Fibroblast of skin of scalp (primary cell): Measurements from ENCODE around the gene LRRC19. TPM values are rescaled to one million over a fixed set of nuclear protein-coding genes. Genes with fewer than 3 reads are reported as not detected.

Source experiments
- DNase-seq: peaks from one replicate; pipeline ENCODE4 v3.0.0-alpha.2; 2013
- polyA plus RNA-seq, 2 experiments: library from polyadenylated mRNA; unstranded; fragments of 120-200 nt; gene quantifications; one replicate each; pipeline ENCODE4 v1.2.1, GENCODE V29; 2013; ENCODE audit not compliant: insufficient read length in 2 of 2

LRRC19 gene, protein sequence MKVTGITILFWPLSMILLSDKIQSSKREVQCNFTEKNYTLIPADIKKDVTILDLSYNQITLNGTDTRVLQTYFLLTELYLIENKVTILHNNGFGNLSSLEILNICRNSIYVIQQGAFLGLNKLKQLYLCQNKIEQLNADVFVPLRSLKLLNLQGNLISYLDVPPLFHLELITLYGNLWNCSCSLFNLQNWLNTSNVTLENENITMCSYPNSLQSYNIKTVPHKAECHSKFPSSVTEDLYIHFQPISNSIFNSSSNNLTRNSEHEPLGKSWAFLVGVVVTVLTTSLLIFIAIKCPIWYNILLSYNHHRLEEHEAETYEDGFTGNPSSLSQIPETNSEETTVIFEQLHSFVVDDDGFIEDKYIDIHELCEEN
- 0.23 TPM for polyA plus RNA-seq (2013, experiment 1 of 2; ENCODE audit: insufficient read length)
- polyA plus RNA-seq (2013, experiment 2 of 2; ENCODE audit: insufficient read length), result 0.22 TPM

DNA sequence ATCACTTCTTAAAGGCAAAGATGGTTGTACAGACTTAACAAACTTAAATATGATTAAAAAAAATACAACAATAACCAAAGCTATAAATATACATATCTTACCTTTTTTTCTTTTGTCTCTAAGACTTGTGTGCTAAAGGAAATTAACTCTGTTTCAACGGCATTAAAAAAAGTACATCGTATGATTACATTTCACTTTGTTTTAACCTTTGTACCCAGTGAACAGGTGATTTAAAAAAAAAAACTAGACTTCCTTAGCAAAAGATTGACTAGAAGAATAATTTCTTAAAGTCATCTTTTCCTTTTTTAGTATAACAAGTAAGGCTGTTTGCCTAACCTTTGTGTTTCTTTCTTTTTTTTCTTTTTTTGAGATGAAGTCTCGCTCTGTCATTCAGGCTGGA is at the start of gene LRRC19:
LRRC19 (minus strand) TSS at position 182 of the 400 bp plus-strand sequence. CDS start 5,978 bp downstream, outside the sequence.
- DNase-seq, result no peak

DNA sequence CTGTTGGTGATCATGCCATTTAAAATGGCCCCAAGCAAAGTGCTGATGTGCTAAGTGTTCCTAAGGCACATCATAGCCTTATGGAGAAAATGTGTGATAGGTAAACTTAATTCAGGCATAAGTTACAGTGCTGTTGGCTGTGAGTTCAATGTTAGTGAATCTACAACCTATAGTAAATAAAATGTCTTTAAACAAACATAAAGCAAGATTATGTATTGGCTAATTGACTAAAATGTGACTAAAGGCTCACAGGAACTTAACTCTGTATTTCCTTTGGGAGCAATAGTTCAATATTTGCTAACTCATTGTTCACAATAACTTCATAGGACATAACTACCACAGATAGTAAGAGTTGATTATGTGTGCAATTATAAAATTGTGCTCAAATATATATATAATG is 49.4 kb upstream of the LRRC19 start:
- no peak for DNase-seq

DNA sequence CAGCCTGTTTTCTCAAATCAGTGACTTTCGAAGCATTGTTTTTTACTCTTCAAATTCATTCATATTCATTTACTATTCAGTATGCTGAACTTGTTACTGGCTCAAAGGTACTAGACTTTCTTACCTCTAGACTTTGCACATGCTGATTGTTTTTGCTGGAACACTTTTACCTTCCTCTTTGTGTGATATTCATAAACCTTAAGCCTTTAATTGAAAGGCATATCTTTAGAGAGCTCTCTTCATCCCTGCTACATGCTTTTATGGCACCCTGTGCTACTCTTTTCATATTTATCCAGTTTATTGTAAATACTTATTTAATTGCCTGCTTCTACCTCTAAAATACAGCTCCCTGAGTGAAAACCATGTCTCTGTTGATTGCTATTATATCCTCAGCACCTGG is 48.7 kb upstream of the LRRC19 start:
- no peak for DNase-seq

DNA sequence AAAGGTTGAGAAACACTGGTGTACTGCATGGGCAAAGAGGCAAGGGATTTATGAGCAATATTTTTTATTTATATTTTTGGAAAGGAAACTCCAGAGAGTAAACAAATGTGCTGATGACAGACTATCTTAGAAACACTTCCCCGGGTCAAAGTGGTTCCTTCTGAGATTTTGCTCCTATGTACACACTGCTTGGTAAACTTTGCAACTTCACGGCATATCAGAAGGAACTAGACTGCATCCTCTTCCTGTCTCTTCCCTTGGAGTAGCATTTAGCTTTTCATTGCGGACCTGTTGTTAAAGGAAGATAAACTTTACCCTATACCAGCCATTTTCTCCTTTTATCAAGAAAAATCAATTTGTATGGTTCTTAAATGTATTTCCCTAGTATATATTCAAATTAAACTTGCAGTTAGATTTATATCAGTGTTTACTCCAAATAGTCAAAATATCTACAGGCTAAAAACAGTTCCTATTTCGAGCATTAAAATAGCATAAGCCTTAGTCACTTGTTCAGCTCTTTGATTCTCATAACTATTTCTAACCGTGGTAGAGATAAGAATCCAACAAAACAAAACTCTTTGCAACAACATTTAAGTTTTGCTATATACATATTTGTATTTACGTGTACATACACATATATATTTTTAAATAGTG is 48.0 kb upstream of the LRRC19 start:
- no peak for DNase-seq

DNA sequence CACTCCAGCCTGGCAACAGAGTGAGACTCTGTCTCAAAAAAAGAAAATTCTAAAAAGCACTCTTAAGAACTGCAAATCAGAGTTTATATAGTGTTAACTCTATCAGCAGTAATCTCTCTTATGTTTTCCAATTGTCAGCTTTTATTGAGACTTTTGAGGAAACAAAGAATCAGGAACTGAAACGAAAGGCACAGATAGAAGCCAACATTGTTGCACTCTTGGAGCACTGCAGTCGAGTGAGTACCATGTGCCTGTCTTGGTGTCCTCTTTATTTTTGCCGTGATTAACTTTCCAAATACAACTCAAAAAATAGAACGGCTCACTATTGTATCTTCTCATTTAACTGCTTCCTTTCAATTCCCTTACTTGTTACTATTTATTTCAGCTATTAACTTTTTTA is 41.7 kb upstream of the LRRC19 start:
- DNase-seq, result no peak

DNA sequence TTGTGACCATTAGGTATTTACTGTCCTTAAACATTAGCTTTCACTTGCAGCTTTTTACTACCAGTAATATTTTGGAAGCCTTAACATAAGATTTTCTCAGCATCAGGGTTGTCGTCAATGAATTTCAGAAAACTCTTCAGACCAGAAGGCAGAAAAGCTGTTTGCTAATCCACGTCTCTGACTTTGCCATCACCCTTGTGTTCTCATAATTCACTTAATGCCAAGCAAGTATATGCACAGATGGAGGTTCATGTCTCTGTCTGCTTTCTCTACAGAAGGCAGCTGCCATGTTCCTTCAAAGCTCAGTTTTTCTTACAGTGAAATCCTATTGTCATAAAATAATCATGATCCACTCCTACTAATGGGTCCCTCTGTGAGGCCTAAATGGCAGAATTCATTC is 37.7 kb upstream of the LRRC19 start:
- no peak for DNase-seq

DNA sequence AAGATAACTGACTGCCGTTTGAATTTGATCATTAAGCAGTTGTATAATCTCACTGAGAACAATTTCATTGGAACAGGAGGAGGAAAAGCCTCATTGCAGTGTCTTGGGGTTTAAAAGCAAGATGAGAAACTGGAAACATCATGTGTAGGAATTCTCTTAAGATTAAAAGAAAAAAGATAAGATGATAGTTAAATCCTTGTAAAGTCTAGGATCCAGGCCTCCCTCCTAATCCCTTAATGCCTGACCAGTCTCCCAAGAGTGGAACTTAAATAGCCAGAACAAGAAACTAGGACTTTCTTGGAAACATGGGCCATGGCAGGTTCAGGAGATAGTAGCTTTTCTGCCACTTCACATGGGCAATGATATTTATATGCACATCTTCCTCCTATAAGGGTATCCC is 37.0 kb upstream of the LRRC19 start:
- no peak for DNase-seq

DNA sequence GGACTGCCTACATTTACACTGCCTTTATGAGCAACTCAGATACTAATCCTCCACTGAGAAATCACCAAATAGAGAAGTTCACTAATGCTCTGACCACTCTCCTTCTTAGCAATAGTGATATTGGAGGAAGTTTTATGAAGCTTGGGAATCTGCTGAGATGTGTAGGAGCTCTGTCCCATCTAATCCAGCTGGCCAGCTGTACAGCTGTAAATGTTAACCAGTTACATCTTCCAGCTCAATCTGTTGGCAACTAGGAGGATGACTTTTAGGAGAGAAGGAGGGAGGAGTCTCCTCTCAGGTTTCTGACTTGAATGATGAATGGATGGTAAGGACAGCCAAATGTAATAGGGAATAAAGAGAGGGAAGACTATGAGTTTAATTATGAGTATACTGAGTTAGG is 36.3 kb upstream of the LRRC19 start:
- DNase-seq, result no peak

DNA sequence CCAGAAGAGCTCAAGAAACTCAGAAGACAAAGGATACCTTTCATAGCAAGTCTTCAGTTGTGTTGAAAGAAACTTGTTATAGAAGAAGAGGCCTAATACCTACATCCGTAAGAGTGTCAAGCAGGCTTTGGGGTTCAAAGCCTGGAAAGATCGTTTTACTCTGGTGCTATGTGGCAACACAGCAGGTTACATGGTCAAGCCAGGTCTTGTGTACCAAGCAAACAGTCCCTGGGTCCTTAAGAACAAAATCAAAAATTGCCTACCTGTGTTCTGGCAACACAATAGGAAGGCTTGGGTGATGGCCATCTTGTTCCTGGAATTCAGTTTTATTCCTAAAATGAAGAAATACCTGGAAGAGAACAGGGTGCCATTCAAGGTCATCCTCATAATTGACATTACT is 32.0 kb upstream of the LRRC19 start:
- no peak for DNase-seq

DNA sequence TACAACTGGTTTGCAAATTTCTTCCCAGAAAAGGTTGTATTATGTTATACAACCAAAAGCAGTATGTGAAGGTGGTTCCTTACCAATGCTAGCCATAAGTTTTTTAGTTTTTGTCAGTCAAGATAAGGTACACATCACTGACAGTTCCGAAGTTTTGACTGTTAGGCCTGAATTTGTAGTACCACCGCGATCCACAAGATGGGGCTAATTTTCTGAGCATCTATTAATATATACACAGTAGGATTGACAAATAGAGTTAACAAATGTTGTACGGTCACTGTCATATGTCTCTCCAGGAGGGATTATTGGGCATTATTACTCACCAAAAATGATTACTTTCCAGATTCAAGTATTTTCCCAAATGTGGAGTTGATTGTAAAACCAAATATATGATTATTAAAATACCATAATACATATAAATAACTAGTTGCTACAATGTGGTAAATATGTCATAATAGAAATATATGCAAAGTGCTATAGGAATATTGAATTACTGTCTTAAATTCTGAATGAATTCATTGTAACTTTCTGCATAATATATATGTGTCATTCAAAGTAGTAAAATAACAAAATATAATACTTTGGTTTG is 28.4 kb upstream of the LRRC19 start:
- peak; percentile 51 for DNase-seq

DNA sequence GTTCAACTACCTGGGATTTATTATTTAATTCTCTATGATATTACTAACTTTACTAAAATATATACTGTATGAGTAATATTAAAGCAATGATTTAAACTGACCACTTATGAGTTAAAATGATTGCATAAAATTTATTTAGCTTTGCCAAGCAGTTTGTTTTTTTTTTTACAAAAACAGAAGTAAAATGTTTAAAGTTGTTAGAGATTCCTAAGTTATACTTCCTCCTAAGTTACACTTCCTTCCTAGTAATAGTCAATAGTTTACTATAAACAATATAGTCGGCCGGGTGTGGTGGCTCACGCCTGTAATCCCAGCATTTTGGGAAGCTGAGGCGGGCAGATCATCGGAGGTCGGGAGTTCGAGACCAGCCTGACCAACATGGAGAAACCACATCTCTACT is 23.7 kb upstream of the LRRC19 start:
- no peak for DNase-seq

DNA sequence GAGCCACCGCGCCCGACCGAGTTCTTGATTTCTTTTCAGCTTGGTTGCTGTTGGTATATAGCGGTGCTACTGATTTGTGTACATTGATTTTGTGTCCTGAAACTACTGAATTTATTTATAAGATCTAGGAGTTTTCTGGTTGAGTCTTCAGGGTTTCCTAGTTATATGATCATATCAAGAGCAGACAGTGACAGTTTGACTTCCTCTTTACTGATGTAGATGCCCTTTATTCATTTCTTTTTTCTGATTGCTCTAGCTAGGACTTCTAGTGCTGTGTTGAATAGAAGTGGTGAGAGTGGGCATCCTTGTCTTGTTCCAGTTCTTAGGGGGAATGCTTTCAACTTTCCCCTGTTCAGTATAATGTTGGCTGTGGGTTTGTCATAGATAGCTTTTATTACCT is 17.4 kb upstream of the LRRC19 start:
- DNase-seq, result no peak

DNA sequence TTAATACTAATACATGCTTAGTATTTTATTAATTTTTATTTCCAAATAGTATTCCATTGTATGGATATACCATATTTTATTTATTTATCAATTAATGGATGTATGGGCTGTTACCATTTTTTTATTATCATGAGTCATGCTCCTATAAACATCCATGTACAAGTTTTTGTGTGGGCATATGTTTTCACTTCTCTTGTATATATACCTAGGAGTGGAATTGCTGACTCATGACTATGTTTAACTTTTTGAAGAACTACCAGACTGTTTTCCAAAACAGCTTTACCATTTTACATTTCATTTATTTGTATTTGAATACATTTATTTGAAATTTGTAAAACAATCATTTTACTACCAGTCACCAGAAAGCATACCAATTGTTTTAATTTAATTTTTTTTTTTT is 14.1 kb upstream of the LRRC19 start:
- DNase-seq, result no peak

DNA sequence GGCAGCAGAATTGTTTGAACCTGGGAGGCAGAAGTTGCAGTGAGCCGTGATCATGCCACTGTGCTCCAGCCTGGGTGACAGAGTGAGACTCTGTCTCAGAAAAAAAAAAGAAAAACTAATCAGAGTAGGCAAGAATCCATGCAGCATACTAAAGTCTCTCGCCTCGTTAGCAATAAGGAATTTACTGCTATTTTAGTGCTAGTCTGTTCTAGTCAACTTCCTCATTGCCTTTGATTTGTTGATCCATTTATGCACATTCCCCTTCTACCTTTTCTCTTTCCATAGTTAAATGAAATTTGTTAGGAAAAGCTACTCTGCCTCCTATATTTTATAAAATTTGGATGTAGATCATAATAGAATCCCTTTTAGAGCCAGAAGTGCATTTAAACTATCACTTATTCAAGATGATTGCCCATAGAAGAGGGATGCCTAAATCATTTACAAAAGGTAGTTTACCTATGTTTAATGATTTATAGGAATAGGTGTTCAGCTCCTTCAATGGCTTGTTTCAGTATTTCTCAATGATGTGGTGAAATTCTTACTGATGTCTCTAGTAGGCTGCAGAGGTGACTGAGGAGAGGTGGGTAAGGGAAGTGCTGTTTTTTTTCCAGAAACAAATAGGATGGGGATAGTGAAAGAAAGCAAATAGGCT is 1.9 kb downstream of the LRRC19 start:
- no peak for DNase-seq

DNA sequence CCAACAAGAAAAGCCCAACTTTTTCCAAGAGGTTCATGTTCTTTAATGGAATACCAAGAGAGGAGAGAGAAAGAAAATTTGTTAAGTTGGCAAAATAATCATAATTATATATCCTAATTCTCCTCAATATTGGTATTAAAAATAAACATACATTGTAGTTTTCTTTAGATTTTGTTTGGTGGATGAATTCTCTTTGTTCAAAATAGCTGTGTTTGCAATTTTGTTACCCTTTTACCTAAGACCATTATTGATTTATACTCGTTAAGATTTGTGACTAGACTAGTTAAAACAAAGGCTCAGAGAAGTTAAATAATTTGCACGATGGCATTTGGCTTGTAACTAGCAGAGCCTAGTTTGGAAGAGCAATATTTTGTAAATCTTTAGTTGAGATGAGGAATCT is 9.7 kb downstream of the LRRC19 start:
- DNase-seq, result no peak

DNA sequence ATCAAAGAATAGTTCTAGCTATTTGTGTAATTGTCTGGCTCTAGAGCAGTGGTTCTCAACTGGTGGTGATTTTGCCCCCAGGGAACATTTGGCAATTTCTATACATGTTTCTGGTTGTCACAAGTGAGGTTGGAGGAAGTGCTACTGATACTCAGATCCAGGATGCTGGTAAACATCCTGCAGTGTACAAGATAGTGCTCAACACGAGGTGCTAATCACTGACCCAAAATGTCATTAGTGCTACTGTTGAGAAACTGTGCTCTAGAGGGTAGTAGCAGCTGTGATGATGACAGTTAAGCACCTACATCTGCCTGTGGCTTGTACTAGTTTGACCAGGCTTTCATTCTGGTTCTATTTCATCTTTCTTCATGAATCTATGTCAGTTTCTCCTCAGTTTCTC is 22.1 kb downstream of the LRRC19 start:
- no peak for DNase-seq

DNA sequence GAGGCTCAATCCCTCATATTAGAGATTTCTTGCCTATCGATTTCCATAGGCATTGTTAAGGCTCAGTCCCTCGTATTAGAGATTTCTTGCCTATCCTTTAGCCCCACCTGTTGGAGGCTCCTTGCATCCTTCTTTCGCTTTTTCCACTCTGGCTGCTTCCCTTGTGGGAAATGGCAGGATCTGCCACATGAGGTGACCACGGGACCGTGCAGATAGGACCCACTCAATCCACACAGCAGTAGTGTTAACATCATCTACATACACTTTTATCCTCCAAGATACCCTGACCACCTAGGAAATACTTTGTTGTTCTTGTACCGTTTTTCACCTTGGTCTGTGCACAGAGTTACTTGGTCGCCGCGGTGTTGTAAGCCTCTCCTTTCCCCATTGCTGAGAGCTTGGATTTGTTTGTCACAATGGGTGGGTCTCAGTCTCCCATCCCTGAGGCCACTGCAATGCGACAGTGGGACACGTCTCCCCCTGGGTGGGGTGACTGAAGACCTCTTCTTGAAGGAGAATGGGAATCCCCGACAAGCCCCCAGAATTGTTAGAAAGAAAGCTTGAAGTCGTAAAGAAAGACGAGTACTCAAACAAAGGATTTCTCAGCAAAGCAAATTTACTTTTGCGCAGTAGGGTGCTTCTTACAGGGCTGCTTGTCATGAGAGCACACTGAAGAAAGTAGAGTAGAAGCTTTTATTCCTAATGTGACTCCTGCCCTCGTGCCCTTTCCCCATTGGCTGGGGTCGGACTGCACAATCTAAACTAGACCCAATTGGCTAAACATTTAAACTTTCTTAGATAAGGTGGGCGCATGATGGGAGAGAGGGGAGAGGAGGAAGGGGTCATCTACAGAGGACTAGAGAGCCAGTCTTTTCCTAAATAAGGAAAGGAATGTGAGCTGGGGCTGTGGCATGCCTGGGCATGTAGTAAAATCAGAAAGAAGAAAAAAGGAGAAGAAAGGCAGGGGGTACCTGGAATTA is 29.5 kb downstream of the LRRC19 start:
- DNase-seq, result peak; percentile 54

DNA sequence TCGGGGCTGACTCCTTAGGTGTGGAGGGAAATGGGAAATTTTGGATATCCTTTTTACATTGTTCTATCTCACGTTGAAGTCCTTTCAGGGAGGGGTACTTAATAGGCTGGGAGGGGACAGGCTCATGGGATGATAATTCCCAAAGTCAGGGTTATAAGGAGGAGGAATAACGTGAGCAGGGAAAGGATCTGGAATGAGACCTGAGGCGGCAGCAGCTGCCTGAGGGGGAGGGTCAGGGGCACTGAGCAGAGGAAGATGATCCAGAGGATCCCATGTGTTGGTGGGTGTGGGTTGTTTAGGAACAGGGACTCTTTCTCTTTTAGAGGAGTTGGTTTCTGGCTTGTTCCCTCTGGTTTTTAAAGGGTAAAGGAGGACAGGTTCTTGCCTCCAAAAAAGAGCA is 30.5 kb downstream of the LRRC19 start:
- no peak for DNase-seq

DNA sequence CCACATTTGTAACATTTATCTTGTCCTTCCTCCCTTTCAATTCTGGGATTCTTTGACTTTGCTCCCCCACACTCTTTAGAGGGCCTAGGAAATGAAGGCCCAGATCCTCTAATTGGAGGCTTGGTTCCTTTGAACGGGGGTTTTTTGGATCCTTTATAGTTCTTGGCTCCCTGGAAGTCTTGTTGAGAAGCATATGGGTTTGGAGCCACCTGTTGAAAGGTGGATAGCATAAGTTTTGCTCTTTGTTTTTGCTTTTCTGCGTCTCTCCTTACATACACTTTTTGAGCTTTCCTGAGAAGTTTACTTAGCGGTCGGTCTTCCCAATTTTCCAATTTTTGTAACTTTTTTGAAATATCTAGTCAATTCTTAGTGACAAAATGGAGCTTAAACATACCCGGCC is 31.5 kb downstream of the LRRC19 start:
- DNase-seq, result no peak

DNA sequence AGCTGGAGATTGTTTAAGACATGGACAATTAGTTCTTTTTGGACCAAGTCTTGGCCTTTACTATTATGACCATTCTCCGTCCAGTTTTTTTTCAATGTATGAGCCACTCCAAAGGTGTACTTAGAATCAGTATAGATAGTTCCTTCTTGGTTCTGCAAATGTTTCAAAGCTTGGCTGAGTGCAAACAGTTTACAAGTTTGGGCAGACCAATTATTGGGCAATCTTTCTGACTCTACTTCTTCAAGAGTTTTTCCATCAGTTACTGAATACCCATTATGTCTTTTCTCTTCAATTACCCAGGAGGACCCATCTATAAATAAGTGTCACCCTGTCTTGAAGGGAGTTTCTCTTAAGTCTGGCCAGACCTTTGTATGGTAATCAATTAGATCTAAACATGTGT is 33.8 kb downstream of the LRRC19 start:
- DNase-seq, result no peak

DNA sequence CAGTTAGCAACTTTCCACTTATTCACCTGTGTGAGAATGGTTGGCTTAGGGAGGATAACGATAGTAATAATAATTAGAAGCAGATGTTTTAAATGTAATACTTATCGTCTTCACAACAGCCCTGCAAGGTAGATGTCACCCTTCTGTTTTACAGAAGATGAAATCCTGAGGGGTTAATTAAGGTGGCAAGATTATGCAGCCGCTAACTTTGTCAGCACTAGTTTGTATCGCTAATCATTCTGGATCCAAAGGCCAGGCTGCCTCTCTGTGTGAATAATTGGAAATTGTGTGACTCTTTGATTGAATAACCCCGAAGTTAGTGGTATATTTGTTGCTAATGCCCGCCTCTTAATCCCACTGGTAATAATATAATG is 48.6 kb downstream of the LRRC19 start:
- no peak for DNase-seq
